DOHH2 (cell line): Measurements from ENCODE around the gene RFC4.

Experiments
- H3F3A ChIP-seq: fragments of 200-600 bp; sonication (generic), shearing (Covaris generic); 2 replicates; pipeline ENCODE4 v1.6.0; 2016; ENCODE audit warnings: antibody characterized with exemption, mild to moderate bottlenecking; ENCODE audit not compliant: control insufficient read depth, insufficient read depth
- H3K27ac ChIP-seq: fragments of 200-600 bp; sonication (generic); 2 replicates; pipeline ENCODE4 v1.5.1; 2014; ENCODE audit warnings: low read depth, mild to moderate bottlenecking, low read length, moderate library complexity
- H3K27me3 ChIP-seq: fragments of 200-600 bp; sonication (generic); 2 replicates; pipeline ENCODE4 v1.6.1; 2014; ENCODE audit warnings: mild to moderate bottlenecking, low read length, mixed read lengths; ENCODE audit not compliant: control insufficient read depth
- H3K36me3 ChIP-seq: fragments of 200-600 bp; sonication (generic); 2 replicates; pipeline ENCODE4 v1.6.1; 2014; ENCODE audit warnings: mild to moderate bottlenecking, low read length, moderate library complexity, mixed read lengths; ENCODE audit not compliant: control insufficient read depth
- H3K4me1 ChIP-seq: fragments of 200-600 bp; sonication (generic); 2 replicates; pipeline ENCODE4 v1.6.1; 2014; ENCODE audit warnings: mild to moderate bottlenecking, low read length, mixed read lengths; ENCODE audit not compliant: control insufficient read depth
- H3K4me2 ChIP-seq: fragments of 200-600 bp; sonication (generic); 2 replicates; pipeline ENCODE4 v1.6.0; 2014; ENCODE audit warnings: mild to moderate bottlenecking, low read length, moderate library complexity
- H3K4me3 ChIP-seq: fragments of 200-600 bp; sonication (generic); 2 replicates; pipeline ENCODE4 v1.5.1; 2014; ENCODE audit warnings: mild to moderate bottlenecking, low read length, mixed read lengths
- H3K79me2 ChIP-seq: fragments of 200-600 bp; sonication (generic); 2 replicates; pipeline ENCODE4 v1.6.1; 2014; ENCODE audit warnings: mild to moderate bottlenecking, low read length, mixed read lengths; ENCODE audit not compliant: control insufficient read depth
- H3K9me2 ChIP-seq: fragments of 200-600 bp; sonication (generic); replicated peaks from 2 replicates; pipeline ENCODE4 v1.6.1; 2014; ENCODE audit warnings: mild to moderate bottlenecking, low read length, mixed read lengths; ENCODE audit not compliant: control insufficient read depth
- H3K9me3 ChIP-seq: fragments of 200-600 bp; sonication (generic); 2 replicates; pipeline ENCODE4 v1.6.1; 2014; ENCODE audit warnings: antibody characterized with exemption, low read length, mixed read lengths; ENCODE audit not compliant: control insufficient read depth, insufficient read depth
- H4K20me1 ChIP-seq: fragments of 200-600 bp; sonication (generic); 2 replicates; pipeline ENCODE4 v1.6.0; 2014; ENCODE audit warnings: low read depth, mild to moderate bottlenecking, antibody characterized with exemption, low read length, moderate library complexity; ENCODE audit not compliant: control insufficient read depth, insufficient read depth
- EZH2phosphoT487 ChIP-seq: fragments of 200-600 bp; sonication (generic); IDR thresholded peaks from 2 replicates; pipeline ENCODE4 v1.6.1; 2017; ENCODE audit warnings: borderline replicate concordance, mild to moderate bottlenecking, antibody characterized with exemption, low read length, moderate library complexity, mixed read lengths
- TF ChIP-seq, protein P1 (sequence below): fragments of 200-600 bp; sonication (generic); IDR thresholded peaks from one replicate; pipeline ENCODE4 v1.5.1; 2014; ENCODE audit warnings: antibody characterized with exemption, mild to moderate bottlenecking, low read depth, low read length; ENCODE audit not compliant: poor library complexity, severe bottlenecking

The RFC4 gene

GRCh38 chr3:186785495-186786018, 20.7 kb downstream of the RFC4 start:
- Histone ChIP-seq H3K4me1 (peaks cover 52% of the 10 kb centered on the region), H3K27ac (peak overlapping the region; percentile 94), H3F3A (peaks cover 88% of the 10 kb centered on the region), H3K9me2 (no peaks in the 10 kb centered on the region), H3K4me3 (peak overlapping the region; percentile 94), H3K27me3 (peaks cover 3% of the 10 kb centered on the region; the same call in 1 of the 2 replicates), H3K4me2 (peak overlapping the region; percentile 89), H3K36me3 (peaks cover 79% of the 10 kb centered on the region), H3K9me3 (no peaks in the 10 kb centered on the region), H4K20me1 (peaks cover 50% of the 10 kb centered on the region), H3K79me2 (peaks cover 62% of the 10 kb centered on the region)
- TF ChIP-seq, protein P1, sequence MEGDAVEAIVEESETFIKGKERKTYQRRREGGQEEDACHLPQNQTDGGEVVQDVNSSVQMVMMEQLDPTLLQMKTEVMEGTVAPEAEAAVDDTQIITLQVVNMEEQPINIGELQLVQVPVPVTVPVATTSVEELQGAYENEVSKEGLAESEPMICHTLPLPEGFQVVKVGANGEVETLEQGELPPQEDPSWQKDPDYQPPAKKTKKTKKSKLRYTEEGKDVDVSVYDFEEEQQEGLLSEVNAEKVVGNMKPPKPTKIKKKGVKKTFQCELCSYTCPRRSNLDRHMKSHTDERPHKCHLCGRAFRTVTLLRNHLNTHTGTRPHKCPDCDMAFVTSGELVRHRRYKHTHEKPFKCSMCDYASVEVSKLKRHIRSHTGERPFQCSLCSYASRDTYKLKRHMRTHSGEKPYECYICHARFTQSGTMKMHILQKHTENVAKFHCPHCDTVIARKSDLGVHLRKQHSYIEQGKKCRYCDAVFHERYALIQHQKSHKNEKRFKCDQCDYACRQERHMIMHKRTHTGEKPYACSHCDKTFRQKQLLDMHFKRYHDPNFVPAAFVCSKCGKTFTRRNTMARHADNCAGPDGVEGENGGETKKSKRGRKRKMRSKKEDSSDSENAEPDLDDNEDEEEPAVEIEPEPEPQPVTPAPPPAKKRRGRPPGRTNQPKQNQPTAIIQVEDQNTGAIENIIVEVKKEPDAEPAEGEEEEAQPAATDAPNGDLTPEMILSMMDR, result no peak
- TF ChIP-seq EZH2phosphoT487, result no peak

DNA sequence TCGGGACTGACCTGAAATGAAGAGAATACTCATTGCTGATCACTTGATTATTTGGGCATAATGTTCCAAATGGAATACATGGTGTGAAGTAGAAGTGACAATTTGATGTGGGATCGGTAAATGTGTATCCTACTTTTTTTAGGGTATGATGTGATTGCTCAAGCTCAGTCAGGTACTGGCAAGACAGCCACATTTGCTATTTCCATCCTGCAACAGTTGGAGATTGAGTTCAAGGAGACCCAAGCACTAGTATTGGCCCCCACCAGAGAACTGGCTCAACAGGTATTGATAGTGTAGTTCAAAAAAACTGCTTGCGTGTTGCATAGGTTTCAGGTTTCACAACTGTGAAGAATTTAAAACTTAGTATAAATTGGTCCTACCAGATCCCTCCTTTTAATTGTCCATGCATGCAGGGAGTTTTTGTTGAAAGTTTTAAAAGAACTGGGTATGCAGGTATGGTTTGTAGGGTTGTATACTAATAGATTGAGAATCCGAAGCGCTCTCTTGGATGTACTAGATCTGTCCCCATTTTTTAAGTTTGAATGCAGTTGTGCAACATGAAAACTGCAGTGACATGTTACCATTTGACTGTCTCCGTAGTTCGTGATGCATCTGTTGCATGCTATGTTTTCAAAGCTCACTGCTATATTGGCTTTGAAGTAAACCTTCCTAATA, 21.3 kb downstream of the RFC4 start:
- peaks cover 50% of the 10 kb centered on the region for H4K20me1 ChIP-seq

GRCh38 chr3:186783731-186784515, 22.4 kb downstream of the RFC4 start:
- peaks cover 3% of the 10 kb centered on the region; the same call in 1 of the 2 replicates for H3K27me3 ChIP-seq
- H3K79me2 ChIP-seq, result peaks cover 62% of the 10 kb centered on the region
- H3K4me2 ChIP-seq, result peak overlapping the region; percentile 89
- TF ChIP-seq, protein P1, result no peak
- TF ChIP-seq EZH2phosphoT487, result no peak
- H3K4me1 ChIP-seq, result peaks cover 52% of the 10 kb centered on the region
- peaks cover 71% of the 10 kb centered on the region for H3F3A ChIP-seq
- H3K4me3 ChIP-seq, result peak overlapping the region; percentile 94
- H4K20me1 ChIP-seq, result peaks cover 50% of the 10 kb centered on the region
- H3K27ac ChIP-seq, result peak overlapping the region; percentile 94
- H3K9me3 ChIP-seq, result no peaks in the 10 kb centered on the region
- peaks cover 63% of the 10 kb centered on the region for H3K36me3 ChIP-seq
- no peaks in the 10 kb centered on the region for H3K9me2 ChIP-seq

More for the DNA sequence above, 21.3 kb downstream of the RFC4 start:
- Histone ChIP-seq H3K4me3 (peak overlapping the region; percentile 94), H3K36me3 (peaks cover 73% of the 10 kb centered on the region), H3K9me3 (no peaks in the 10 kb centered on the region), H3K27ac (peak overlapping the region; percentile 94), H3K27me3 (peaks cover 3% of the 10 kb centered on the region; the same call in 1 of the 2 replicates), H3K4me1 (peaks cover 52% of the 10 kb centered on the region), H3K4me2 (peak overlapping the region; percentile 89), H3K9me2 (no peaks in the 10 kb centered on the region), H3K79me2 (peaks cover 62% of the 10 kb centered on the region), H3F3A (peaks cover 82% of the 10 kb centered on the region)
- TF ChIP-seq, protein P1, result no peak
- no peak for TF ChIP-seq EZH2phosphoT487
